Measurements from ENCODE around the gene CPE.
"Not testable (repeated sequence)": the region's sequence is repeated elsewhere in the genome, so short reads cannot be mapped to it uniquely, and the experiment has no call there.

Gene CPE

DNA sequence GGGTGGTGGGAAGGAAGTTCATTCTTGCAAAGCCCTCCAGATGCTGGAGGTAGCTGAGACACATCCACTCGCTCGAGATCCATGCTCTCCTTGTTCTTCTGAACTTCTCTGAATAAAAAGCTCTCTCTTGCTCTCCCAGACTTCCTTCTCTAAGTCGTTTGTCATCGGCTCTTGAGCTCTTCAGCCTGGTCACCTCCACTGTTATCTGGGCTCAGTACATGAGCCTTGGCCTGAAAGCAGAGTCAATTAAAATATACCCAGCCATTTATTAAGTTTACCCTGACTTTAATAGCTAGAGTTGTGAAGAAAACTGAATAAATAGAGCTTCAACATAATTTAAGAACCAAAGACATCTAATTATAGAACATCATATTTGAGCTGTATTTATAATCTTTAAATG, 99.0 kb downstream of the CPE start:
- H3K4me1 ChIP-seq (ENCODE audit: low read length): no peaks in the 10 kb centered on the region
- no peak overlapping the region for H3K27ac ChIP-seq (ENCODE audit: low read length)
- H3K4me3 ChIP-seq (ENCODE audit: low read length): no peak overlapping the region
- H4K20me1 ChIP-seq (ENCODE audit: insufficient read depth, low read length): no peaks in the 10 kb centered on the region
- H2AFZ ChIP-seq (ENCODE audit: low read length): no peak overlapping the region
- TF ChIP-seq EZH2 (optimal IDR thresholded peaks at IDR 0.05; ENCODE audit: low read depth, low read length): no peak
- H3K79me2 ChIP-seq (ENCODE audit: low read length): no peaks in the 10 kb centered on the region
- H3K9ac ChIP-seq (ENCODE audit: low read length): no peak overlapping the region
- H3F3A ChIP-seq (ENCODE audit: insufficient read depth, low read length): no peaks in the 10 kb centered on the region
- no peaks in the 10 kb centered on the region for H3K27me3 ChIP-seq (replicated peaks; ENCODE audit: insufficient read depth, low read length)
- no peaks in the 10 kb centered on the region for H3K36me3 ChIP-seq (replicated peaks; ENCODE audit: insufficient read depth, low read length)
- no peaks in the 10 kb centered on the region for H3K9me3 ChIP-seq (replicated peaks; ENCODE audit: insufficient read depth, low read length)
- DNase-seq: no peak
- H3K9me2 ChIP-seq (replicated peaks; ENCODE audit: insufficient read depth, low read length): no peaks in the 10 kb centered on the region
- H3K4me2 ChIP-seq (ENCODE audit: low read depth, low read length): no peak overlapping the region

DNA sequence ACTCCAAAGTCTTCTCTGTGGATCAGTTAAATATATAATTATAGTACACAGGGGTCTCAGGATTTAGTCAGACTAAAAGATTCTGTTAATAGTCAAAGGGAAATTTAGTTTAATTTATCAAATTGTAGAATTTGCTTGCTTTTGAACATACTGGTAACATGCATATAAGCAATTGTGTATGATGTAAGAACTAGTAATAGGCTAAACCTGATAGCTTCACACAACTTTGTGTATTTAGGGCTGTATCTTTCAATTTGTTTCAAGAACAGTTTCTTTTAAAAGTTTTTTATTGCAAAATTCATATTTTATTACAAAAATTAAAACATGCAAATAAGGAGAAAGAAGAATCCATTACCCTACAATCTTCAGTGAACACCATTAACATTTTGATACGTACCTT, 99.5 kb downstream of the CPE start:
- Histone ChIP-seq H3K27me3 (replicated peaks; ENCODE audit: insufficient read depth, low read length) (no peaks in the 10 kb centered on the region), H2AFZ (ENCODE audit: low read length) (no peak overlapping the region), H3K4me3 (ENCODE audit: low read length) (no peak overlapping the region), H3K9me3 (replicated peaks; ENCODE audit: insufficient read depth, low read length) (no peaks in the 10 kb centered on the region), H4K20me1 (ENCODE audit: insufficient read depth, low read length) (no peaks in the 10 kb centered on the region), H3K36me3 (replicated peaks; ENCODE audit: insufficient read depth, low read length) (no peaks in the 10 kb centered on the region), H3K4me1 (ENCODE audit: low read length) (no peaks in the 10 kb centered on the region), H3K27ac (ENCODE audit: low read length) (no peak overlapping the region), H3K79me2 (ENCODE audit: low read length) (no peaks in the 10 kb centered on the region), H3K9ac (ENCODE audit: low read length) (no peak overlapping the region), H3F3A (ENCODE audit: insufficient read depth, low read length) (no peaks in the 10 kb centered on the region), H3K9me2 (replicated peaks; ENCODE audit: insufficient read depth, low read length) (no peaks in the 10 kb centered on the region), H3K4me2 (ENCODE audit: low read depth, low read length) (no peak overlapping the region)
- no peak for DNase-seq
- no peak for TF ChIP-seq EZH2phosphoT487 (IDR thresholded peaks at IDR 0.05; ENCODE audit: low read length)
- TF ChIP-seq EZH2 (optimal IDR thresholded peaks at IDR 0.05; ENCODE audit: low read depth, low read length): no peak
- TF ChIP-seq, protein P1, sequence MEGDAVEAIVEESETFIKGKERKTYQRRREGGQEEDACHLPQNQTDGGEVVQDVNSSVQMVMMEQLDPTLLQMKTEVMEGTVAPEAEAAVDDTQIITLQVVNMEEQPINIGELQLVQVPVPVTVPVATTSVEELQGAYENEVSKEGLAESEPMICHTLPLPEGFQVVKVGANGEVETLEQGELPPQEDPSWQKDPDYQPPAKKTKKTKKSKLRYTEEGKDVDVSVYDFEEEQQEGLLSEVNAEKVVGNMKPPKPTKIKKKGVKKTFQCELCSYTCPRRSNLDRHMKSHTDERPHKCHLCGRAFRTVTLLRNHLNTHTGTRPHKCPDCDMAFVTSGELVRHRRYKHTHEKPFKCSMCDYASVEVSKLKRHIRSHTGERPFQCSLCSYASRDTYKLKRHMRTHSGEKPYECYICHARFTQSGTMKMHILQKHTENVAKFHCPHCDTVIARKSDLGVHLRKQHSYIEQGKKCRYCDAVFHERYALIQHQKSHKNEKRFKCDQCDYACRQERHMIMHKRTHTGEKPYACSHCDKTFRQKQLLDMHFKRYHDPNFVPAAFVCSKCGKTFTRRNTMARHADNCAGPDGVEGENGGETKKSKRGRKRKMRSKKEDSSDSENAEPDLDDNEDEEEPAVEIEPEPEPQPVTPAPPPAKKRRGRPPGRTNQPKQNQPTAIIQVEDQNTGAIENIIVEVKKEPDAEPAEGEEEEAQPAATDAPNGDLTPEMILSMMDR (IDR thresholded peaks at IDR 0.05; ENCODE audit: low read length): no peak

DNA sequence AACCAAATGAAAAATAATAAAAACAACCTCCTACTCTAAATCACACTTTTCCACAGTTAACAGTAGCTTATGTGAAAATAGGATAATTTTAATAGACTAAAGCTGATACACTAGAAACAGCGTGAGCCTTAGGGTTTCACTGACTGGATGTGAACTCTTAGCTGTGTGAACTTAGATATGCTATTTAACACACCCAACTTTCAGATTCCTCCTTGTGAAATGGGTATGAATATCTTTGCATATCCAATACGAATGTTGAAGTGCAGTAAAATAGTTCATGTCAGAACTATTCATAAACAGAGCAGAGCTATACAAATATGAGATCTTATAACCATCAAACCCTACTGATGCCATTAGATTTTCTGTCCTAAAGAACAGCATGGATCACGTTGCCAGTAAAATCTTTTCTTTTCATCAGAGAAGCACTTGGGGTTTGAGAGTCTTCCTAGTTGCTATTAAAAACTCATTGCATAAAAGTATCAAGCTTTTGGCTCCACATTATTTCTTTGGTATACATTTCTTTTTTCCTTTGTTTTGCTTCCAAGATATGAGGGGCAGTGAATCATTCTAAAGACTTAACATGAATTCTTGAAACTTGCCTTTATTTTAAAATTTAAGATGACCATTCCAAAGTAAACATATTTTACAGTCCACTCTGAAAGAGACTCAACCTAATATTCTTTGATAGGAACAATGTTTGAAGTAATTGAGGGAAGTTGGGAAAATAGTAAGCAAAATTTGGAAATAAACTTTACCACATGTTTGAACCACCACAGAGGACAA, 102.4 kb downstream of the CPE start:
- no peaks in the 10 kb centered on the region for H3K4me1 ChIP-seq (ENCODE audit: low read length)
- H3K27me3 ChIP-seq (replicated peaks; ENCODE audit: insufficient read depth, low read length): no peaks in the 10 kb centered on the region
- no peaks in the 10 kb centered on the region for H3K9me2 ChIP-seq (replicated peaks; ENCODE audit: insufficient read depth, low read length)
- H3K4me3 ChIP-seq (ENCODE audit: low read length): no peak overlapping the region
- H2AFZ ChIP-seq (ENCODE audit: low read length): no peak overlapping the region
- DNase-seq: no peak
- no peak for TF ChIP-seq EZH2phosphoT487 (IDR thresholded peaks at IDR 0.05; ENCODE audit: low read length)
- TF ChIP-seq, protein P1 (IDR thresholded peaks at IDR 0.05; ENCODE audit: low read length): no peak
- TF ChIP-seq EZH2 (optimal IDR thresholded peaks at IDR 0.05; ENCODE audit: low read depth, low read length): no peak
- H3F3A ChIP-seq (ENCODE audit: insufficient read depth, low read length): no peaks in the 10 kb centered on the region
- no peaks in the 10 kb centered on the region for H3K9me3 ChIP-seq (replicated peaks; ENCODE audit: insufficient read depth, low read length)
- no peaks in the 10 kb centered on the region for H3K79me2 ChIP-seq (ENCODE audit: low read length)
- H3K27ac ChIP-seq (ENCODE audit: low read length): no peak overlapping the region
- H4K20me1 ChIP-seq (ENCODE audit: insufficient read depth, low read length): no peaks in the 10 kb centered on the region
- no peak overlapping the region for H3K4me2 ChIP-seq (ENCODE audit: low read depth, low read length)
- no peaks in the 10 kb centered on the region for H3K36me3 ChIP-seq (replicated peaks; ENCODE audit: insufficient read depth, low read length)
- no peak overlapping the region for H3K9ac ChIP-seq (ENCODE audit: low read length)

DNA sequence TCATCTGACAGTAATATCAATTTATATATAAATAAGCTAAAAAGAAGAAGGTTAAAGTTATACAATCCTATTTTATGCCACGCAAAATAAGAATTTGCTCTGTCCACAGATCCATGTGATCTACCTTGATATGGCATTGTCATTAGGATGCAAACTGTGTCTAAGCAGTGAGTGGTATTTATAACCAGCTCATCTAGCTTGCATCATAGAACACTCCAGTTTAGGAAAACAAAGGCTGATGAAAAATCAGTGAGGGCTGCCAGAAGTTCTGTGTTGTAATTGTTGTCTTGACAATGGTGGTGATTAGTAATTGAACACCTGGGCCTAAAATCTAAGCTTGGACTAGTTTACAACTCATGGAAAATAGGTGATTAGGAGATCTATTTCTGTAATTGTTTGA, 111.0 kb downstream of the CPE start:
- Histone ChIP-seq H2AFZ (ENCODE audit: low read length) (no peak overlapping the region), H3K4me3 (ENCODE audit: low read length) (no peak overlapping the region), H3K9me2 (replicated peaks; ENCODE audit: insufficient read depth, low read length) (no peaks in the 10 kb centered on the region), H3K9ac (ENCODE audit: low read length) (no peak overlapping the region), H3F3A (ENCODE audit: insufficient read depth, low read length) (no peaks in the 10 kb centered on the region), H3K79me2 (ENCODE audit: low read length) (no peaks in the 10 kb centered on the region), H3K27ac (ENCODE audit: low read length) (no peak overlapping the region), H3K4me1 (ENCODE audit: low read length) (no peaks in the 10 kb centered on the region), H4K20me1 (ENCODE audit: insufficient read depth, low read length) (no peaks in the 10 kb centered on the region), H3K36me3 (replicated peaks; ENCODE audit: insufficient read depth, low read length) (no peaks in the 10 kb centered on the region), H3K4me2 (ENCODE audit: low read depth, low read length) (no peak overlapping the region), H3K27me3 (replicated peaks; ENCODE audit: insufficient read depth, low read length) (no peaks in the 10 kb centered on the region), H3K9me3 (replicated peaks; ENCODE audit: insufficient read depth, low read length) (no peaks in the 10 kb centered on the region)
- DNase-seq: no peak
- TF ChIP-seq EZH2phosphoT487 (IDR thresholded peaks at IDR 0.05; ENCODE audit: low read length) (no peak), EZH2 (optimal IDR thresholded peaks at IDR 0.05; ENCODE audit: low read depth, low read length) (no peak)
- TF ChIP-seq, protein P1 (IDR thresholded peaks at IDR 0.05; ENCODE audit: low read length): no peak

DNA sequence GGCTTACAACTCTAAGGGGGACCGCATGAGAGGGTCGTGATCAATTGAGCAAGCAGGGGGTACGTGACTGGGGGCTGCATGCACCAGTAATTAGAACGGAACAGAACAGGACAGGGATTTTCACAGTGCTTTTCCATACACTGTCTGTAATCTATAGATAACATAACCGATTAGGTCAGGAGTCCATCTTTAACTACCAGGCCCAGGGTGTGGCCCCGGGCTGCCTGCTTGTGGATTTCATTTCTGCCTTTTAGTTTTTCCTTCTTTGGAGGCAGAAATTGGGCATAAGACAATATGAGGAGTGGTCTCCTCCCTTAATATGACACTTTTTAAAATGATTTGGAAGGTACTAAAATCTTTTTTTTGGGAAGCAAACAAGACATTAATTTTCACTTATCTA, 113.8 kb downstream of the CPE start:
- H3F3A ChIP-seq (ENCODE audit: insufficient read depth, low read length); H3K27ac ChIP-seq (ENCODE audit: low read length); H4K20me1 ChIP-seq (ENCODE audit: insufficient read depth, low read length); H3K4me3 ChIP-seq (ENCODE audit: low read length); H3K4me1 ChIP-seq (ENCODE audit: low read length); H2AFZ ChIP-seq (ENCODE audit: low read length); H3K36me3 ChIP-seq (replicated peaks; ENCODE audit: insufficient read depth, low read length); DNase-seq; H3K27me3 ChIP-seq (replicated peaks; ENCODE audit: insufficient read depth, low read length); H3K9me3 ChIP-seq (replicated peaks; ENCODE audit: insufficient read depth, low read length); H3K4me2 ChIP-seq (ENCODE audit: low read depth, low read length); H3K9ac ChIP-seq (ENCODE audit: low read length); H3K79me2 ChIP-seq (ENCODE audit: low read length); H3K9me2 ChIP-seq (replicated peaks; ENCODE audit: insufficient read depth, low read length): not testable (repeated sequence)
